HEK293T (cell line): Measurements from ENCODE around the gene FRMD4B.

Experiments
- ARNT ChIP-seq: fragments of 450-650 bp; IDR thresholded peaks from 2 replicates; pipeline ENCODE4 v1.6.1; 2017; ENCODE audit warnings: mild to moderate bottlenecking
- BHLHE40 ChIP-seq: fragments of 450-650 bp; IDR thresholded peaks from 2 replicates; pipeline ENCODE4 v1.6.1; 2016; ENCODE audit warnings: mild to moderate bottlenecking, moderate library complexity, borderline replicate concordance
- CTBP1 ChIP-seq: fragments of 450-650 bp; IDR thresholded peaks from 2 replicates; pipeline ENCODE4 v1.6.1; 2016; ENCODE audit warnings: borderline replicate concordance
- FOXA1 ChIP-seq: fragments of 450-650 bp; IDR thresholded peaks from 2 replicates; pipeline ENCODE4 v1.6.1; 2016; ENCODE audit warnings: mild to moderate bottlenecking
- NFRKB ChIP-seq: fragments of 450-650 bp; IDR thresholded peaks from 2 replicates; pipeline ENCODE4 v1.6.1; 2016; ENCODE audit warnings: mild to moderate bottlenecking, moderate library complexity
- TARDBP ChIP-seq: fragments of 450-650 bp; IDR thresholded peaks from 2 replicates; pipeline ENCODE4 v1.6.1; 2016
- ZNF384 ChIP-seq: fragments of 450-650 bp; IDR thresholded peaks from 2 replicates; pipeline ENCODE4 v1.6.1; 2016

GRCh38 chr3:69294014-69294766 is 91.7 kb downstream of the FRMD4B start:
- TF ChIP-seq BHLHE40 (no peak), ARNT (no peak), TARDBP (no peak), NFRKB (no peak), FOXA1 (no peak), CTBP1 (no peak), ZNF384 (no peak)
